Spleen (tissue), 11 donors: ENCODE data around the gene CRHR2. TPM values are rescaled to one million over a fixed set of nuclear protein-coding genes. Genes with fewer than 3 reads are reported as not detected.
A peak's percentile ranks its signal among the peaks of the same experiment; 100 is the strongest.
"Not testable (repeated sequence)": the region's sequence is repeated elsewhere in the genome, so short reads cannot be mapped to it uniquely, and the experiment has no call there.

Source experiments
- DNase-seq: peaks from one replicate; pipeline ENCODE4 v3.0.0-alpha.2; 2020
- H3K27ac ChIP-seq, 8 donors: fragments of 200-600 bp; sonication (generic) in 7 of 8; 1 replicate in 4 of 8; 2 replicates in 4 of 8; pipeline versions ENCODE4 v1.5.0 to v1.8.0; 2016 to 2021; ENCODE audit warnings: inconsistent platforms in 4 of 8, mild to moderate bottlenecking in 4 of 8, moderate library complexity in 1 of 8
- H3K27me3 ChIP-seq, 7 donors: fragments of 200-600 bp; sonication (generic) in 6 of 7; replicated peaks in 1 of 7; 1 replicate in 4 of 7; 2 replicates in 3 of 7; pipeline versions ENCODE4 v1.5.0 to v1.8.0; 2016 to 2021; ENCODE audit warnings: inconsistent platforms in 3 of 7, mild to moderate bottlenecking in 1 of 7
- H3K36me3 ChIP-seq, 6 donors: fragments of 200-600 bp; sonication (generic) in 5 of 6; 1 replicate in 4 of 6; 2 replicates in 2 of 6; pipeline versions ENCODE4 v1.5.0 to v1.8.0; 2016 to 2021; ENCODE audit warnings: inconsistent platforms in 2 of 6
- H3K4me1 ChIP-seq, 6 donors: fragments of 200-600 bp; sonication (generic) in 5 of 6; 1 replicate in 3 of 6; 2 replicates in 3 of 6; pipeline versions ENCODE4 v1.5.0 to v1.8.0; 2016 to 2021; ENCODE audit warnings: inconsistent platforms in 3 of 6
- H3K4me3 ChIP-seq, 8 donors: fragments of 200-600 bp; sonication (generic) in 7 of 8; 1 replicate in 4 of 8; 2 replicates in 4 of 8; pipeline versions ENCODE4 v1.5.0 to v1.8.0; 2016 to 2021; ENCODE audit warnings: inconsistent platforms in 4 of 8, mild to moderate bottlenecking in 4 of 8, moderate library complexity in 2 of 8
- H3K9me3 ChIP-seq, 8 donors: fragments of 200-600 bp; sonication (generic) in 7 of 8; 1 replicate in 4 of 8; 2 replicates in 4 of 8; pipeline versions ENCODE4 v1.5.0 to v1.8.0; 2016 to 2021; ENCODE audit warnings: inconsistent platforms in 4 of 8
- CTCF ChIP-seq, 11 experiments: fragments of 200-600 bp in 7 of 11; fragments of 450-650 bp in 4 of 11; sonication (generic) in 4 of 11; IDR thresholded peaks in 8 of 11; conservative IDR thresholded peaks in 3 of 11; 1 replicate in 7 of 11; 2 replicates in 4 of 11; pipeline versions ENCODE4 v1.4.0 to v1.8.0; 2016 to 2021; ENCODE audit warnings: antibody characterized with exemption in 11 of 11, inconsistent platforms in 4 of 11, mild to moderate bottlenecking in 1 of 11
- POLR2A ChIP-seq, 3 donors: fragments of 450-650 bp; IDR thresholded peaks; one replicate each; pipeline ENCODE4 v1.5.1; 2017; ENCODE audit warnings: antibody characterized with exemption in 3 of 3, mild to moderate bottlenecking in 1 of 3
- POLR2AphosphoS5 ChIP-seq, 3 donors: sonication (generic); formaldehyde crosslinking; IDR thresholded peaks; one replicate each; pipeline ENCODE4 v1.5.1; 2017; ENCODE audit warnings: antibody characterized with exemption in 3 of 3
- WGBS, 5 donors: extraction: QIAGEN DNeasy Blood & Tissue Kit in 3 of 5; methylation state at CpG; one replicate each; pipeline versions ENCODE4 v1.1.5 to v1.1.7; 2013 to 2018; 5-methylcytosine and 5-hydroxymethylcytosine counted together
- intact Hi-C: fragments of 100-400 bp; cut with DNase I; formaldehyde crosslinking; loops from one replicate; pipeline ENCODE4 v1.15.0; 2023; ENCODE audit warnings: low total_unique reads
- polyA plus RNA-seq, 3 donors: library from polyadenylated mRNA; stranded (reverse); fragments of 200-250 nt; gene quantifications; one replicate each; pipeline ENCODE4 v1.2.1, GENCODE V29; 2013
- total RNA-seq, 7 donors: library from RNA; depleted of rRNA in 3 of 7; stranded (reverse); fragments of >200 nt in 3 of 7; fragmentation: NEBNext Ultra II Directional in 4 of 7; extraction: Animal tissue kit (Norgen Biotek cat#: 25700) in 4 of 7; gene quantifications; one replicate each; pipeline versions ENCODE4 v1.1.0 to v1.2.1, GENCODE V29; 2016 to 2021
- donor health status: healthy with polysubstance abuse.
- donor health status: DM: no; HTN: no; CAD: no; lungs with moderate emphysema.
- donor health status: DM: no; HTN: no; CAD: no.
- donor health status: Bipolar disorder and iron deficiency.
- donor health status: healthy.
- donor health status: DM: no; HTN: no; CAD: no.
- donor health status: DM: yes; HTN: yes; CAD: no.

Gene CRHR2
- total and polyA plus RNA-seq, 10 donors = not detected

- DNase-seq, H3K27me3 ChIP-seq, H3K9me3 ChIP-seq, H3K27ac ChIP-seq, H3K4me1 ChIP-seq, intact Hi-C loops: not testable (repeated sequence)
- Histone ChIP-seq H3K36me3 (peaks cover 0 to 34% (median 0%) of the 10 kb centered on the region in 6 donors), H3K4me3 (peak overlapping the region in 1 of 8 donors; percentile 21)
- WGBS, 5 donors = 77 to 83% (median 82%) methylated on average over 9 to 19 of the region's 29 CpGs; no CpG with 5 or more reads in 1 of the 5 donors
- TF ChIP-seq POLR2AphosphoS5 (IDR thresholded peaks at IDR 0.05) = peak in 1 of 3 donors; percentile 24
Measured at GRCh38 chr7:30642322-30642721, 39.9 kb downstream of the CRHR2 start.

GRCh38 chr7:30635798-30636197, 46.5 kb downstream of the CRHR2 start:
- TF ChIP-seq CTCF (IDR thresholded peaks at IDR 0.05 in 8 of 11, conservative IDR thresholded peaks at IDR 0.05 in 3 of 11) (no peak), POLR2AphosphoS5 (IDR thresholded peaks at IDR 0.05) (no peak), POLR2A (IDR thresholded peaks at IDR 0.05) (no peak)
- Histone ChIP-seq H3K36me3 (peaks cover 0 to 57% (median 52%) of the 10 kb centered on the region in 6 donors), H3K27me3 (no peaks in the 10 kb centered on the region), H3K4me3 (no peak overlapping the region), H3K9me3 (no peaks in the 10 kb centered on the region), H3K4me1 (no peaks in the 10 kb centered on the region), H3K27ac (no peak overlapping the region)
- 87 to 97% (median 95%) methylated on average over 6 of the region's 6 CpGs for WGBS, 5 donors
- intact Hi-C loops = no loop called here
- DNase-seq = no peak

GRCh38 chr7:30634634-30635201, 47.5 kb downstream of the CRHR2 start:
- intact Hi-C loops = no loop called here
- peaks cover 2 to 68% (median 61%) of the 10 kb centered on the region in 6 donors for H3K36me3 ChIP-seq
- TF ChIP-seq CTCF (IDR thresholded peaks at IDR 0.05 in 8 of 11, conservative IDR thresholded peaks at IDR 0.05 in 3 of 11) (no peak), POLR2A (IDR thresholded peaks at IDR 0.05) (no peak), POLR2AphosphoS5 (IDR thresholded peaks at IDR 0.05) (no peak)
- H3K4me3 ChIP-seq = no peak overlapping the region
- H3K27me3 ChIP-seq = no peaks in the 10 kb centered on the region
- no peaks in the 10 kb centered on the region for H3K4me1 ChIP-seq
- H3K9me3 ChIP-seq = no peaks in the 10 kb centered on the region
- no peak for DNase-seq
- H3K27ac ChIP-seq = no peak overlapping the region
- WGBS, 5 donors = 80 to 92% (median 89%) methylated on average over 6 of the region's 6 CpGs

GRCh38 chr7:30634193-30634626, 48.0 kb downstream of the CRHR2 start:
- intact Hi-C loops = no loop called here
- H3K36me3 ChIP-seq = peaks cover 2 to 73% (median 66%) of the 10 kb centered on the region in 6 donors

More at GRCh38 chr7:30634193-30634626, 48.0 kb downstream of the CRHR2 start:
- Histone ChIP-seq H3K9me3 (no peaks in the 10 kb centered on the region), H3K27me3 (no peaks in the 10 kb centered on the region), H3K4me3 (no peak overlapping the region), H3K4me1 (no peaks in the 10 kb centered on the region), H3K27ac (no peak overlapping the region)
- DNase-seq = no peak
- TF ChIP-seq POLR2A (IDR thresholded peaks at IDR 0.05) (no peak), CTCF (IDR thresholded peaks at IDR 0.05 in 8 of 11, conservative IDR thresholded peaks at IDR 0.05 in 3 of 11) (no peak), POLR2AphosphoS5 (IDR thresholded peaks at IDR 0.05) (no peak)
- WGBS, 5 donors = 89 to 100% (median 91%) methylated on average over 1 of the region's 1 CpG
